Progenitor cell of endocrine pancreas (in vitro differentiated cells): ENCODE measurements around the gene NRXN3. TPM values are rescaled to one million over a fixed set of nuclear protein-coding genes. Genes with fewer than 3 reads are reported as not detected.

ENCODE experiments used
- DNase-seq: peaks from one replicate; pipeline ENCODE4 v3.0.0; 2021; ENCODE audit warnings: low spot score; ENCODE audit not compliant: unreplicated experiment
- H3K27ac Mint-ChIP-seq: 2 replicates; pipeline ENCODE4 v1.8.0; 2021; ENCODE audit warnings: mild to moderate bottlenecking, moderate library complexity, mixed read lengths
- H3K27me3 Mint-ChIP-seq: 2 replicates; pipeline ENCODE4 v1.8.0; 2021; ENCODE audit warnings: mixed read lengths
- H3K36me3 Mint-ChIP-seq: 2 replicates; pipeline ENCODE4 v1.8.0; 2022; ENCODE audit warnings: mixed read lengths; ENCODE audit not compliant: insufficient read depth
- H3K4me1 Mint-ChIP-seq: 2 replicates; pipeline ENCODE4 v1.8.0; 2021; ENCODE audit warnings: low read depth, mixed read lengths
- H3K4me3 Mint-ChIP-seq: 2 replicates; pipeline ENCODE4 v1.8.0; 2021; ENCODE audit warnings: low read depth, mild to moderate bottlenecking, moderate library complexity, mixed read lengths
- H3K9me3 Mint-ChIP-seq: 2 replicates; pipeline ENCODE4 v1.8.0; 2021; ENCODE audit warnings: low read depth, mixed read lengths
- total RNA-seq: library from RNA; stranded (reverse); gene quantifications from 2 replicates; pipeline ENCODE4 v1.2.1, GENCODE V29; 2021
- TF ChIP-seq, protein P1 (sequence below): fragments of 200-600 bp; sonication (generic); IDR thresholded peaks from one replicate; pipeline ENCODE4 v1.5.0; 2021; ENCODE audit warnings: antibody characterized with exemption, mild to moderate bottlenecking; ENCODE audit not compliant: unreplicated experiment

Gene NRXN3
- total RNA-seq, 1 donor from 2014 or later = 22.1 TPM

DNA sequence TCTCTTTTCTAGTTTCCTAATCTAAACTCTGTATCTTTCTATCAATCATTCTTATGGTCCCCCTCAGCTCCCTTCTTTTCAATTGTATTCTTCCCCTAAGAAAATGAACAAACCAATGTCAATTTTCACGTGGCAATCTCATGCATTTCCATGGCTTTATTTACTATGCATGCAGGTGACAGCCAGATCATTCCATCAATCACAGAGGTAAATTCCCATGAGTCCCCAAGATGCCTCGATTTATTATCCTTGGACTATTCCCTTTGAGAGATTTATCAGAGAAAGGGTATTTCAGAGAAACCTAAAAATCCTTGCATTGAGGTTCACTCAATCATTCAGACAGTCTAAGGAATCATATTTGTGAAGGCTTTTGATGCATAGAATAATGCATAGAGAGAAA, 1739.9 kb downstream of the NRXN3 start:
- Mint-ChIP-seq H3K4me1 (peaks cover 5% of the 10 kb centered on the region), H3K27ac (no peak overlapping the region), H3K4me3 (no peak overlapping the region), H3K27me3 (no peaks in the 10 kb centered on the region), H3K36me3 (no peaks in the 10 kb centered on the region), H3K9me3 (peaks cover 3% of the 10 kb centered on the region)
- TF ChIP-seq, protein P1, sequence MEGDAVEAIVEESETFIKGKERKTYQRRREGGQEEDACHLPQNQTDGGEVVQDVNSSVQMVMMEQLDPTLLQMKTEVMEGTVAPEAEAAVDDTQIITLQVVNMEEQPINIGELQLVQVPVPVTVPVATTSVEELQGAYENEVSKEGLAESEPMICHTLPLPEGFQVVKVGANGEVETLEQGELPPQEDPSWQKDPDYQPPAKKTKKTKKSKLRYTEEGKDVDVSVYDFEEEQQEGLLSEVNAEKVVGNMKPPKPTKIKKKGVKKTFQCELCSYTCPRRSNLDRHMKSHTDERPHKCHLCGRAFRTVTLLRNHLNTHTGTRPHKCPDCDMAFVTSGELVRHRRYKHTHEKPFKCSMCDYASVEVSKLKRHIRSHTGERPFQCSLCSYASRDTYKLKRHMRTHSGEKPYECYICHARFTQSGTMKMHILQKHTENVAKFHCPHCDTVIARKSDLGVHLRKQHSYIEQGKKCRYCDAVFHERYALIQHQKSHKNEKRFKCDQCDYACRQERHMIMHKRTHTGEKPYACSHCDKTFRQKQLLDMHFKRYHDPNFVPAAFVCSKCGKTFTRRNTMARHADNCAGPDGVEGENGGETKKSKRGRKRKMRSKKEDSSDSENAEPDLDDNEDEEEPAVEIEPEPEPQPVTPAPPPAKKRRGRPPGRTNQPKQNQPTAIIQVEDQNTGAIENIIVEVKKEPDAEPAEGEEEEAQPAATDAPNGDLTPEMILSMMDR = no peak
- no peak for DNase-seq

DNA sequence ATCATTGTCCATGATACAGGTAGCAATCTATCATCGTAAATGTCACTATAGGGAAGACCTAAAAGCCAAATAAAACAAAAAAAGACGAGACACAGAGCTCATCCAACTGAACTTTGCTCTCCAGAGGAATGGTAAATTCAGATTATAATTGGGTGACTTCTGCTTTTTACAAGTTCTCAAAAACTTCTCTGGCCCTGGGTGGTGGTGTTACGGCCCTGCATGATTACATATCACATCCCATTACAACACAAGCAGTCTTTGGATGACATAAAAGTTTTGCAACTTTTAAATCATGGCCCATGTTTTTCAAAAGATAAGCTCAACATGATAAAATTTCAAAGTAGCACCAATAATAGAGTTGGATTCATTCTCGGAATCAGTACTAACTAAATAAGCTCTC, 1741.6 kb downstream of the NRXN3 start:
- H3K36me3 Mint-ChIP-seq = no peaks in the 10 kb centered on the region

DNA sequence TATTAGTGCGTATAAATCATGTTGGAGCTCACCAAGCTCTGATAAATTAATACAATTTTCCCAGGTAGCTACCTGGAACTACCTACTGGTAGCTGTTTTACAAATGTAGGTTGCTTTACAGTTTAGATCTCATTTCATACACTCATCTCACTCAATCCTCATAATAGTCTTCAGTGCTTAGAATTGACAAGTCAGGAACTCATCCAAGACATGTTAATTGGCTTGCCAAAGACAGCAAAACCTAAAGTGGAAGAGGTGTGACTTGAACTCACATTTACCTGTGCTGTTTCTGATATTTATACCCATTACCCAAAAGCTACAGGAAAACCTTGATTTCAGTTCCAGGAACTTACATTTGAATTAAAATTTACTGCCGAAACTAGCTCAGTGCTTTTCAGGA, 1744.4 kb downstream of the NRXN3 start:
- TF ChIP-seq, protein P1 = no peak
- no peaks in the 10 kb centered on the region for H3K36me3 Mint-ChIP-seq
- no peak overlapping the region for H3K27ac Mint-ChIP-seq
- peaks cover 7% of the 10 kb centered on the region for H3K4me1 Mint-ChIP-seq
- H3K9me3 Mint-ChIP-seq = peaks cover 3% of the 10 kb centered on the region
- no peak overlapping the region for H3K4me3 Mint-ChIP-seq
- no peaks in the 10 kb centered on the region for H3K27me3 Mint-ChIP-seq
- no peak for DNase-seq

More for the DNA sequence above, 1741.6 kb downstream of the NRXN3 start:
- Mint-ChIP-seq H3K4me3 (no peak overlapping the region), H3K4me1 (peaks cover 5% of the 10 kb centered on the region), H3K27ac (no peak overlapping the region), H3K27me3 (no peaks in the 10 kb centered on the region), H3K9me3 (peaks cover 3% of the 10 kb centered on the region)
- DNase-seq = no peak
- TF ChIP-seq, protein P1 = no peak

DNA sequence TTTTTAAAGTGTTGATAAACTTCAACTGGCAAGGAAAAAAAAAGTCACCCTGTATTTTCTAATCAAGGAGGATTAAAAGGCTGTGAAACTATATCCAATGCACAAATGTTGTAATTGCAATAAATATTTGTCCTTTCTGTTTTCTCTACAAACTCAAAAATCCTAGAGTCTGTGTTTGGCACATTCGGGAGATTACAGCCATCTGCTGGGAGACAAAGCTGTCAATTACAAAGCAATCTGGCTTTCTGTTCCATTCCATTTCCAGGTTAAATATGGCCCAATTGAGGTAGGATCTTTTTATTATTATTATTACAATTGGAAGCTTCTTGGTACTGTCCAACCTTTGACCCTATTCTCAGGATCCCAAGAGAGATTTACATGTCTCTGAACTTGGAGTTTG, 1745.2 kb downstream of the NRXN3 start:
- no peaks in the 10 kb centered on the region for H3K27me3 Mint-ChIP-seq

DNA sequence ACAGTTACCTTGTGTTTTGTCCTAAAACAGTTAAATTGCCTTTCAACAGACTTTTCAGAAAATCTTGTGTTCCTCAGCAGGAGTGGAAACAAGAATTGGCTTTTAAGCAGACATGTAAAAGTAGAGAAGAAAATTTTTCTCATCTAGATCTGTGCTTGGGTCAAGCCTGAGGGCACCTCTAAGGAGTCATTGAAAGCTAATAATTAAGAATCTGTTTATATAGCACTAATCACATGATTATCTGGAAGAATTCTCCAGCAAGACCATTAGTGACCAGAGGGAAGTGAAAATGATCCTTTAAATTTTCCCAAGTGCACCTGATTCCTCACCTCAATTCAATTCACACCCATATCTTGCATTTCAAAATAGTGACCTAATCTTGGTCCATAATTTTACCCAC, 1746.1 kb downstream of the NRXN3 start:
- TF ChIP-seq, protein P1 = no peak
- Mint-ChIP-seq H3K36me3 (no peaks in the 10 kb centered on the region), H3K27me3 (no peaks in the 10 kb centered on the region), H3K9me3 (peaks cover 3% of the 10 kb centered on the region), H3K4me1 (peaks cover 7% of the 10 kb centered on the region), H3K4me3 (no peak overlapping the region), H3K27ac (no peak overlapping the region)
- no peak for DNase-seq

More for the DNA sequence above, 1745.2 kb downstream of the NRXN3 start:
- Mint-ChIP-seq H3K4me1 (peaks cover 7% of the 10 kb centered on the region), H3K27ac (no peak overlapping the region), H3K4me3 (no peak overlapping the region), H3K9me3 (peaks cover 3% of the 10 kb centered on the region), H3K36me3 (no peaks in the 10 kb centered on the region)
- TF ChIP-seq, protein P1 = no peak
- no peak for DNase-seq
